ENCODE results near the gene SYPL1. TPM values are rescaled to one million over a fixed set of nuclear protein-coding genes. Genes with fewer than 3 reads are reported as not detected.

The SYPL1 gene
- total and polyA plus RNA-seq, 2 donors (not counting 1 experiment from before 2014, with no cell fraction given), result 58.5 to 130 TPM

DNA sequence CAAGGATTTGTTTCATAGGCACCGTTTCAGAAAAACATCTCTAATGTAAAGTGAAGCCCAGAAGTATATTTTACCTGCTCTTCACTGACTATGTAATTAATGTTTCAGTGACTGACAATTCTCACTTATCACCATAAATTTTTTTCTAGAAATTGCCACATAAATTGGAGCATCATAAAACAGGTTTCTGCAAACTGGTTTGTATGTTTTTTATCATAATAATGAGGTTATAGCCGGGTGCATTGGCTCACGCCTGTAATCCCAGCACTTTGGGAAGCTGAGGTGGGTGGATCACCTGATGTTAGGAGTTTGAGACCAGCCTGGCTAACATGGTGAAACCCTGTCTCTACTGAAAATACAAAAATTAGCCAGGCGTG, 39.4 kb downstream of the SYPL1 start:
- peak overlapping the region; percentile 85 for H3K4me3 Mint-ChIP-seq
- H3K9me3 ChIP-seq (ENCODE audit: control extremely low read depth in 1 of 3, control insufficient read depth in 2 of 3, insufficient read depth in 1 of 3, low read length in 2 of 3), result no peaks in the 10 kb centered on the region
- no peaks in the 10 kb centered on the region for H3K27me3 Mint-ChIP-seq
- peaks cover 7% of the 10 kb centered on the region for H3K79me2 ChIP-seq (ENCODE audit: control insufficient read depth, insufficient read depth, low read length)
- peak overlapping the region; percentile 99 for H3K27ac Mint-ChIP-seq
- POLR2A ChIA-PET, result interaction anchor here (1.4 to 6.2 kb wide), 6 partner anchors 10 to 38 kb away, joined by 3 to 148 read pairs (median 8); partner anchors contain the start of gene SYPL1
- H3K4me1 ChIP-seq (ENCODE audit: control insufficient read depth in 2 of 2, insufficient read depth in 2 of 2, low read length in 2 of 2), result peaks cover 92 to 98% of the 10 kb centered on the region in 2 donors
- no peaks in the 10 kb centered on the region for H3K9me3 Mint-ChIP-seq (ENCODE audit: insufficient read depth)
- H3K4me3 ChIP-seq (ENCODE audit: control extremely low read depth in 1 of 5, extremely low read depth in 1 of 5, insufficient read depth in 1 of 5, low read depth in 2 of 5, low read length in 4 of 5), result peak overlapping the region in 1 of 5 experiments; percentile 66
- CTCF ChIA-PET, result interaction anchor here (0.9 to 7.5 kb wide), 11 partner anchors 11 to 94 kb away, joined by 3 to 147 read pairs (median 44); partner anchors contain the start of gene SYPL1
- H3K9ac ChIP-seq (ENCODE audit: low read length), result no peak overlapping the region
- H3K27me3 ChIP-seq (replicated peaks in 1 of 4; ENCODE audit: control extremely low read depth in 1 of 4, control insufficient read depth in 3 of 4, insufficient read depth in 4 of 4, low read length in 3 of 4), result no peaks in the 10 kb centered on the region
- H3K4me1 Mint-ChIP-seq, result peaks cover 93% of the 10 kb centered on the region
- H3K36me3 ChIP-seq (replicated peaks in 1 of 2; ENCODE audit: control extremely low read depth in 1 of 2, control insufficient read depth in 1 of 2, extremely low read depth in 1 of 2, insufficient read depth in 2 of 2, low read length in 1 of 2), result no peaks in the 10 kb centered on the region
- intact Hi-C loops (cut with micrococcal nuclease), result loop anchor here (5.0 to 10.0 kb wide), 2 partner anchors 80 to 1128 kb away; no protein-coding TSS in a partner anchor
- TF ChIP-seq, protein P1, sequence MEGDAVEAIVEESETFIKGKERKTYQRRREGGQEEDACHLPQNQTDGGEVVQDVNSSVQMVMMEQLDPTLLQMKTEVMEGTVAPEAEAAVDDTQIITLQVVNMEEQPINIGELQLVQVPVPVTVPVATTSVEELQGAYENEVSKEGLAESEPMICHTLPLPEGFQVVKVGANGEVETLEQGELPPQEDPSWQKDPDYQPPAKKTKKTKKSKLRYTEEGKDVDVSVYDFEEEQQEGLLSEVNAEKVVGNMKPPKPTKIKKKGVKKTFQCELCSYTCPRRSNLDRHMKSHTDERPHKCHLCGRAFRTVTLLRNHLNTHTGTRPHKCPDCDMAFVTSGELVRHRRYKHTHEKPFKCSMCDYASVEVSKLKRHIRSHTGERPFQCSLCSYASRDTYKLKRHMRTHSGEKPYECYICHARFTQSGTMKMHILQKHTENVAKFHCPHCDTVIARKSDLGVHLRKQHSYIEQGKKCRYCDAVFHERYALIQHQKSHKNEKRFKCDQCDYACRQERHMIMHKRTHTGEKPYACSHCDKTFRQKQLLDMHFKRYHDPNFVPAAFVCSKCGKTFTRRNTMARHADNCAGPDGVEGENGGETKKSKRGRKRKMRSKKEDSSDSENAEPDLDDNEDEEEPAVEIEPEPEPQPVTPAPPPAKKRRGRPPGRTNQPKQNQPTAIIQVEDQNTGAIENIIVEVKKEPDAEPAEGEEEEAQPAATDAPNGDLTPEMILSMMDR (IDR thresholded peaks at IDR 0.05), result no peak
- TF ChIP-seq EZH2 (IDR thresholded peaks at IDR 0.05; ENCODE audit: borderline replicate concordance, insufficient read depth, low read depth, low read length, poor library complexity, severe bottlenecking), result no peak
- H3K4me2 ChIP-seq (replicated peaks; ENCODE audit: low read depth, low read length, poor library complexity, severe bottlenecking), result peak overlapping the region; percentile 77
- peak overlapping the region; percentile 95 to 97 for H3K27ac ChIP-seq (ENCODE audit: low read length in 2 of 2)
- ATAC-seq (ENCODE audit: low read depth), result no peak
- H4K20me1 ChIP-seq (ENCODE audit: control insufficient read depth, insufficient read depth, low read length, poor library complexity, severe bottlenecking), result no peaks in the 10 kb centered on the region
- no peak for DNase-seq
- H2AFZ ChIP-seq (ENCODE audit: insufficient read depth, low read depth, low read length, poor library complexity, severe bottlenecking), result peak overlapping the region; percentile 35
- WGBS (ENCODE audit: insufficient coverage), result 60% methylated on average over 1 of the region's 4 CpGs

DNA sequence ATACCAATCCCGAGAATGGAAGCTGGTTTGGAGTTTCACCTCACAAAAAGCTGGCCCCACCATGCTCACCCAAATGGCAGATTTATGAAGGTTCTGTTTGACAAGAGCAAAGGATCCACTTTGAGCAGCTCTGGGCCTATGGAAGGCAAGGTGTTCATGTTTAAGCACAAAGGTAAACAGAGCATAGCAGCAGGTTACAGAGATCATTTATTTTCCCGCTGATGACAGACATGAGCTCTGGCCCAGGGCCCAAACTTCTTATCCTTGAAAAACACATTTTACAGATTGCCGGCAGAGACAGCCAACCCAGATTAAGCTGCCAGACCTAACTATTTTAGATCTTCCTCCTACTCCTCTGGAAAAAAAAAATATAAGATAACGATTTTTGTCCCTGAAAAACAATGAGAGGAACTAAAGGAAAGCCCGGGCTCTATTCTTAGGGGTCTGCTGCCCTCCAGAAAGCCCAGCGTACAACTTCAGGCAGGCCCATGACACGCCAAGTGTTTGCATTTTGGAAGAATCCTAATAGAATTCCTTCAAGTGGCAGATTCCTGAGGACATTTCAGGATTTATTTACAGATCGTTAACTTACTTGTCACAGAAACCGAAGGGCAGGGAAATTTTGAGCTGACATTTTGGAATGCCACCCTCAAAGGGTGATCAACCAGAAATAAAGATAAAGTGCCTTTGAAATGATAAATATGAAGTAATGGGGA, 40.0 kb downstream of the SYPL1 start:
- no peaks in the 10 kb centered on the region for H3K27me3 Mint-ChIP-seq
- peak overlapping the region; percentile 85 for H3K4me3 Mint-ChIP-seq
- Histone ChIP-seq H3K27ac (ENCODE audit: low read length in 2 of 2) (peak overlapping the region; percentile 95 to 97), H3K79me2 (ENCODE audit: control insufficient read depth, insufficient read depth, low read length) (peaks cover 7% of the 10 kb centered on the region), H3K9ac (ENCODE audit: low read length) (peak overlapping the region; percentile 12), H4K20me1 (ENCODE audit: control insufficient read depth, insufficient read depth, low read length, poor library complexity, severe bottlenecking) (no peaks in the 10 kb centered on the region), H3K36me3 (replicated peaks in 1 of 2; ENCODE audit: control extremely low read depth in 1 of 2, control insufficient read depth in 1 of 2, extremely low read depth in 1 of 2, insufficient read depth in 2 of 2, low read length in 1 of 2) (no peaks in the 10 kb centered on the region), H3K4me1 (ENCODE audit: control insufficient read depth in 2 of 2, insufficient read depth in 2 of 2, low read length in 2 of 2) (peaks cover 97 to 98% of the 10 kb centered on the region in 2 donors), H3K27me3 (replicated peaks in 1 of 4; ENCODE audit: control extremely low read depth in 1 of 4, control insufficient read depth in 3 of 4, insufficient read depth in 4 of 4, low read length in 3 of 4) (no peaks in the 10 kb centered on the region), H3K4me3 (ENCODE audit: control extremely low read depth in 1 of 5, extremely low read depth in 1 of 5, insufficient read depth in 1 of 5, low read depth in 2 of 5, low read length in 4 of 5) (peak overlapping the region in 2 of 5 experiments; percentile 13 to 66), H3K9me3 (ENCODE audit: control extremely low read depth in 1 of 3, control insufficient read depth in 2 of 3, insufficient read depth in 1 of 3, low read length in 2 of 3) (no peaks in the 10 kb centered on the region), H2AFZ (ENCODE audit: insufficient read depth, low read depth, low read length, poor library complexity, severe bottlenecking) (peak overlapping the region; percentile 35), H3K4me2 (replicated peaks; ENCODE audit: low read depth, low read length, poor library complexity, severe bottlenecking) (peak overlapping the region; percentile 77)
- ChIA-PET CTCF (interaction anchor here (0.9 to 7.5 kb wide), 14 partner anchors 11 to 95 kb away, joined by 3 to 147 read pairs (median 8); partner anchors contain the start of gene SYPL1), POLR2A (interaction anchor here (0.6 to 6.2 kb wide), 8 partner anchors 11 to 39 kb away, joined by 3 to 148 read pairs (median 6); partner anchors contain the start of gene SYPL1)
- DNase-seq, result no peak
- 25% methylated on average over 5 of the region's 9 CpGs for WGBS (ENCODE audit: insufficient coverage)
- intact Hi-C loops (cut with micrococcal nuclease), result loop anchor here (1.0 to 10.0 kb wide), 6 partner anchors 14 to 1127 kb away; partner anchors contain the start of genes NAMPT and SYPL1
- H3K4me1 Mint-ChIP-seq, result peaks cover 95% of the 10 kb centered on the region
- no peaks in the 10 kb centered on the region for H3K9me3 Mint-ChIP-seq (ENCODE audit: insufficient read depth)
- TF ChIP-seq, protein P1 (IDR thresholded peaks at IDR 0.05), result no peak
- TF ChIP-seq EZH2 (IDR thresholded peaks at IDR 0.05; ENCODE audit: borderline replicate concordance, insufficient read depth, low read depth, low read length, poor library complexity, severe bottlenecking), result no peak
- H3K27ac Mint-ChIP-seq, result peak overlapping the region; percentile 99
- ATAC-seq (ENCODE audit: low read depth), result peak; percentile 2

Data from B cell (primary cell).